ENCODE measurements around the gene TBC1D14.

Gene TBC1D14

DNA sequence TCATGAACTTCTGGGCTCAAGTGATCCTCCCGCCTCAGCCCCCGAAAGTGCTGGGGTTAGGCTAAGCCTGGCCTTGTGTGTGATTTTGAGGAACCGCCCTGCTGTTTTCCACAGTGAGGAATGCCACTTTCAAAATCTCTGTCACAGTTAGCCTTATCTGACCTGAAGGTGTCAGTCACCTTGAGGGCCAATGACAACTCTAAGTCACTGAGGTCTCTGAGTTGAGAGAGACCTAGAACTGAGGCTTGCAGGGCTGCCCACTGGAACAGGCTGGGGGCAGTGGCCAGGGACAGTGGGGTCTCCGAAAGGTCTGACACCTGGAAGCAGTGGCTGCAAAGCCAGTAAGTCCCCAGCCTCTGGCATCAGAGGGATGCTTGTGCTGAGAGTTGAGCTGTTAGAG is 139.7 kb downstream of the TBC1D14 start:
- in situ Hi-C loops (cut with MboI; ENCODE audit: low sequenced_read_pairs, unreplicated experiment) = no loop called here
- no peak for DNase-seq (ENCODE audit: low spot score)
- no peak for TF ChIP-seq CTCF (IDR thresholded peaks at IDR 0.05; ENCODE audit: borderline replicate concordance, control extremely low read depth, extremely low read depth, insufficient read depth, missing control alignments)

GRCh38 chr4:7049739-7050138 is 140.1 kb downstream of the TBC1D14 start:
- no peak for DNase-seq (ENCODE audit: low spot score)
- TF ChIP-seq CTCF (IDR thresholded peaks at IDR 0.05; ENCODE audit: borderline replicate concordance, control extremely low read depth, extremely low read depth, insufficient read depth, missing control alignments) = no peak
- in situ Hi-C loops (cut with MboI; ENCODE audit: low sequenced_read_pairs, unreplicated experiment) = no loop called here

DNA sequence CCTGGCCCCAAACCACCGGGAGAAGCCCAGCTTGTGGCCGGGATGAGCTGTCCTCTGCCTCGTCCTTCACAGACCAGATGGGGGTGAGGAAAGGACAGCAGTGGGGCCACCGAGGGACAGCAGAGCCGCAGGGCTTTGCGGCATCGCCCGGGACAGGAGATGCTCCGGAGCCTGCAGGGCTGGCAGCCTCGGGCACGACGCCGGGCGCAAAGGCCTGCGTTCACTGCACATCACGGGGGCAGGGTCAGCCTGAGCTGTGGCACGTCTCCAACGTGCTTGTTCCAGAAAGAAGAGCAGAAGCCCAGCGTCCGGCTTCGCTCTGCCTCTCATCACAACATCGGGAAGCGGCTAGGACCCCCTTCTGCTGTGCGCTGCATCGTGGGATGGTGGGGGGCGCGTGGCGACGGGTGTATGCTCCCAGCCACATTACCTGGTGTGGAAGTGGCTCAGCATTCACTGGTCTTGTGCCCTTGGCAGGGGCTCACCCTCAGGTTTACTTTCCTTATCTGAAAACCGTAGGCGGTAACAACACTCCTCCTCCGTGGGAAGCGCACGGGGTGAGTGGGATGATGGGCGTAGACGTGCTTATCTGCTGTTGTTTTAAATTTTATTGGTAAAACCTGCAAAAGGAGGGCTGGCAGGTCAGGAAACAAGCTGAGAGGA is 141.0 kb downstream of the TBC1D14 start:
- no peak for DNase-seq (ENCODE audit: low spot score)
- TF ChIP-seq CTCF (IDR thresholded peaks at IDR 0.05; ENCODE audit: borderline replicate concordance, control extremely low read depth, extremely low read depth, insufficient read depth, missing control alignments) = no peak
- in situ Hi-C loops (cut with MboI; ENCODE audit: low sequenced_read_pairs, unreplicated experiment) = no loop called here

DNA sequence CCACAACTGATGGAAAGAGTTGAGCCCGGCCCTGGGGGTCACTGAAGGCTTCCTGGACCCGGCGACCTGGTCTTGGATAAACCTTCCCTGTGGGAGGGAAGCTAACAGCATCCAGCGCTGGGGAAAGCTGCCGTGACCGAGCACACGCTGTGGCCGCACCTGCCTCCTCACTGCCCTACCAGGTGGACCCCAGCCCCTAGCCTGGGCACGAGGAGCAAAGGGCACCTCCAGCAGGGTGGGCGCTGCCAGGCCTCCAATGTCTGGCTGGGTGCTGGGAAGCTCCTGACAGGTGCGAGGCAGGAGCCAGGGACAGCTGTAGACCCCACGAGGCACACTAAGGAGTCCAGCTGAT is 141.5 kb downstream of the TBC1D14 start:
- no peak for DNase-seq (ENCODE audit: low spot score)
- in situ Hi-C loops (cut with MboI; ENCODE audit: low sequenced_read_pairs, unreplicated experiment) = no loop called here
- no peak for TF ChIP-seq CTCF (IDR thresholded peaks at IDR 0.05; ENCODE audit: borderline replicate concordance, control extremely low read depth, extremely low read depth, insufficient read depth, missing control alignments)

- no peak for TF ChIP-seq CTCF (IDR thresholded peaks at IDR 0.05; ENCODE audit: borderline replicate concordance, control extremely low read depth, extremely low read depth, insufficient read depth, missing control alignments)
- in situ Hi-C loops (cut with MboI; ENCODE audit: low sequenced_read_pairs, unreplicated experiment) = no loop called here
- no peak for DNase-seq (ENCODE audit: low spot score)
Observed at GRCh38 chr4:7051905-7052304, 142.3 kb downstream of the TBC1D14 start.

GRCh38 chr4:7052313-7052712 is 142.7 kb downstream of the TBC1D14 start:
- in situ Hi-C loops (cut with MboI; ENCODE audit: low sequenced_read_pairs, unreplicated experiment) = no loop called here
- no peak for DNase-seq (ENCODE audit: low spot score)
- no peak for TF ChIP-seq CTCF (IDR thresholded peaks at IDR 0.05; ENCODE audit: borderline replicate concordance, control extremely low read depth, extremely low read depth, insufficient read depth, missing control alignments)
